ENCODE measurements around the gene GPS1.
A peak's percentile ranks its signal among the peaks of the same experiment; 100 is the strongest.

Gene GPS1

GRCh38 chr17:82106688-82107305, 55.1 kb downstream of the GPS1 start:
- DNase-seq: peak; percentile 50

Data from NCI-H69 (cell line).